A172 (cell line): Measurements from ENCODE around the gene KCTD3. TPM values are rescaled to one million over a fixed set of nuclear protein-coding genes. Genes with fewer than 3 reads are reported as not detected.
A peak's percentile ranks its signal among the peaks of the same experiment; 100 is the strongest.

ENCODE experiments used
- DNase-seq: peaks from one replicate; pipeline ENCODE4 v3.0.0-alpha.2; 2015; ENCODE audit warnings: low spot score
- total RNA-seq: library from RNA; depleted of rRNA; stranded (reverse); fragments of >200 nt; shearing (Covaris generic); gene quantifications from 2 replicates; pipeline ENCODE4 v1.2.3, GENCODE V29; 2014

KCTD3 gene
- total RNA-seq, 1 experiment from 2014 or later, result 47.8 TPM

- DNase-seq, result no peak
Measured at GRCh38 chr1:215651867-215652266, 84.8 kb downstream of the KCTD3 start.

GRCh38 chr1:215652371-215652770 lies 85.3 kb downstream of the KCTD3 start:
- no peak for DNase-seq

- DNase-seq, result no peak
Measured at GRCh38 chr1:215657047-215657446, 89.9 kb downstream of the KCTD3 start.

- DNase-seq, result no peak
Measured at GRCh38 chr1:215660259-215660658, 93.2 kb downstream of the KCTD3 start.

GRCh38 chr1:215661033-215661432 lies 93.9 kb downstream of the KCTD3 start:
- no peak for DNase-seq

- peak; percentile 73 for DNase-seq
Measured at GRCh38 chr1:215665215-215665614, 98.1 kb downstream of the KCTD3 start.

- no peak for DNase-seq
Measured at GRCh38 chr1:215667761-215668160, 100.7 kb downstream of the KCTD3 start.

- no peak for DNase-seq
Measured at GRCh38 chr1:215669806-215670491, 102.8 kb downstream of the KCTD3 start.
